IPS DF 4.7 (cell line): ENCODE results near the gene IL22.

Source experiments
- DNase-seq: peaks from one replicate; pipeline ENCODE4 v3.0.0-alpha.2; 2013; ENCODE audit warnings: low spot score; ENCODE audit errors: extremely low read depth

IL22 gene

GRCh38 chr12:68264158-68264855 lies 10.9 kb upstream of the IL22 start:
- no peak for DNase-seq

- DNase-seq = no peak
Observed at GRCh38 chr12:68263366-68263765, 10.0 kb upstream of the IL22 start.

GRCh38 chr12:68261896-68262295 lies 8.5 kb upstream of the IL22 start:
- DNase-seq = no peak

- DNase-seq = no peak
Observed at GRCh38 chr12:68260153-68260552, 6.7 kb upstream of the IL22 start.

GRCh38 chr12:68259318-68259940 lies 6.0 kb upstream of the IL22 start:
- DNase-seq = no peak

GRCh38 chr12:68252077-68252476 lies 1.3 kb downstream of the IL22 start:
- DNase-seq = no peak

- DNase-seq = no peak
Observed at GRCh38 chr12:68250454-68250853, 3.0 kb downstream of the IL22 start.

- no peak for DNase-seq
Observed at GRCh38 chr12:68247785-68248184, 5.6 kb downstream of the IL22 start.

GRCh38 chr12:68246350-68246749 lies 7.1 kb downstream of the IL22 start:
- DNase-seq = no peak

GRCh38 chr12:68245180-68246021 lies 8.0 kb downstream of the IL22 start:
- no peak for DNase-seq

- no peak for DNase-seq
Observed at GRCh38 chr12:68242777-68243176, 10.6 kb downstream of the IL22 start.

- no peak for DNase-seq
Observed at GRCh38 chr12:68240975-68241374, 12.4 kb downstream of the IL22 start.

- no peak for DNase-seq
Observed at GRCh38 chr12:68240079-68240478, 13.3 kb downstream of the IL22 start.

GRCh38 chr12:68239309-68239982 lies 14.0 kb downstream of the IL22 start:
- no peak for DNase-seq

- DNase-seq = no peak
Observed at GRCh38 chr12:68237619-68238018, 15.8 kb downstream of the IL22 start.

- no peak for DNase-seq
Observed at GRCh38 chr12:68237078-68237477, 16.3 kb downstream of the IL22 start.

- no peak for DNase-seq
Observed at GRCh38 chr12:68236421-68237059, 16.9 kb downstream of the IL22 start.

- no peak for DNase-seq
Observed at GRCh38 chr12:68235576-68235975, 17.8 kb downstream of the IL22 start.

- DNase-seq = no peak
Observed at GRCh38 chr12:68234140-68234539, 19.3 kb downstream of the IL22 start.

GRCh38 chr12:68233498-68233897 lies 19.9 kb downstream of the IL22 start:
- DNase-seq = no peak

- no peak for DNase-seq
Observed at GRCh38 chr12:68231691-68232090, 21.7 kb downstream of the IL22 start.
